Measurements from ENCODE around the gene NPAS3.

Gene NPAS3

GRCh38 chr14:33835677-33836076 lies 897.0 kb downstream of the NPAS3 start:
- DNase-seq, result no peak
- Mint-ChIP-seq H3K4me1 (peaks cover 14% of the 10 kb centered on the region), H3K27ac (no peak overlapping the region), H3K27me3 (no peaks in the 10 kb centered on the region), H3K9me3 (no peaks in the 10 kb centered on the region), H3K4me3 (no peak overlapping the region)
- ATAC-seq, result no peak

DNA sequence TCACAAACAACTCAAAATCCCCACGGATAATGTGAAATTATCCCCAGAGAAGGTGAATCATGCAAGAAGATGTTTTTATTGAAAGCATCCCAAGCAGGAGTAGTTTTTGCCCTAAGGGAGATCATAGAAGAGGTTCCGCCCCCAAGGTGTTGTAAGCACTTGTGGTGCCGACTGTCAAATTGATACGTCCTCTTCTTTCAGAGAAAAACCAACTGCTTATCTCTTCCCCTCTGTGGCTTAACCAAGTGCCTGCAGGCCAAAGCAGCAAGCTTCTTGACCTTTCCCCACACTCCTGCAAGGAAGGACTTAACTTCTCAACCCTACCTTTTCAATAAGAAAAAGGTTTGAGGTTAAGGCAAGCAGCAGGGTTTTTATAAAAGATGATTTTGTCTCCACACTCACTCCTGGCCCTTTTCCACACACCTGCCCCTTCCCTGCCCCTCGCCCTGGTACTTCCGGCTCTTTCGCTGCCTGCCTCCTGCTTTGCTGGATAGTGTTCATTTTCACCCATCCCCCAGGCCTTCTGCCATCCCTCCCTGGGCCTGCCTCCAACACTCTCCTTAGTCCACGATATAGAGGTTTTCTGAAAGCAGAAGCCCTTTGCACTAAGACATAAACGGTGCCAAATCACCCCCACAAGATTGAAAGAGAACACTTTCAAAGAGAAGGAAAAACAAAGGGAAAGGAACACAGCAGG lies 897.7 kb downstream of the NPAS3 start:
- Mint-ChIP-seq H3K4me3 (no peak overlapping the region), H3K27ac (peak overlapping the region in 1 of 2 donors; percentile 57), H3K9me3 (no peaks in the 10 kb centered on the region), H3K4me1 (peaks cover 14% of the 10 kb centered on the region), H3K27me3 (no peaks in the 10 kb centered on the region)
- ATAC-seq (no peak), DNase-seq (no peak)

DNA sequence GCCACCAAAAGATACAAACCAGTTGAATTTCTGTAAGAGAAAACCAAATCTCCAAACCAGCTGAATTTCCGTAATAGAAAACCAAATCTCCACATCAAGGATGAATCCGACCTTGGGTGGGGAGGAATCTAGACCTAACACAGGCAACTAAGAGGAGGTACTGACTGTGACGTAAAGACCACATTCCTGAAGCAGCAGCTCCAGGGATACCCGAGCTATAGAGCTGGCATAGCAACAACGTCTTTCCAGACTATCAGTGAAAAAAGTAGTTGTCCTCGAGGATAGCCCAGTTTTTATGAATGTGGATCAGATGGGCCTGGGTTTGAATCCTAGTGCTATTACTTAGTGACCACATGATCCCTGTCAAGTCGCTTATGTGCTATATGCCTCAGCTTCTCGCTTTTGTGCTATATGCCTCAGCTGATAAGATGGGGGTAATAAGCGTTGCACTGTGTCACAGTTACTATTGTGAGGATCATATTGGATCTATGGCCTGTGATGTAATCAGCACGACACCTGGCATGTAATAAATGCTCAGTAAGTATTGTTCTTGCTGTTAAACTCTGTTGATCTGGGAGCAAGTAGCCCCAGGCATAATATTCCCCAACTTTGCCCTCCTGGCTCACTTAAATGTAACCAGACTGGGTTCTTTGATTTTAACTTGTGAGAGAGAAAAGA lies 898.4 kb downstream of the NPAS3 start:
- Mint-ChIP-seq H3K27me3 (no peaks in the 10 kb centered on the region), H3K9me3 (no peaks in the 10 kb centered on the region), H3K4me1 (peaks cover 14% of the 10 kb centered on the region), H3K27ac (no peak overlapping the region), H3K4me3 (no peak overlapping the region)
- ATAC-seq, result no peak
- no peak for DNase-seq

GRCh38 chr14:33837943-33838683 lies 899.4 kb downstream of the NPAS3 start:
- Mint-ChIP-seq H3K4me1 (peaks cover 14% of the 10 kb centered on the region), H3K27ac (no peak overlapping the region), H3K4me3 (no peak overlapping the region)

DNA sequence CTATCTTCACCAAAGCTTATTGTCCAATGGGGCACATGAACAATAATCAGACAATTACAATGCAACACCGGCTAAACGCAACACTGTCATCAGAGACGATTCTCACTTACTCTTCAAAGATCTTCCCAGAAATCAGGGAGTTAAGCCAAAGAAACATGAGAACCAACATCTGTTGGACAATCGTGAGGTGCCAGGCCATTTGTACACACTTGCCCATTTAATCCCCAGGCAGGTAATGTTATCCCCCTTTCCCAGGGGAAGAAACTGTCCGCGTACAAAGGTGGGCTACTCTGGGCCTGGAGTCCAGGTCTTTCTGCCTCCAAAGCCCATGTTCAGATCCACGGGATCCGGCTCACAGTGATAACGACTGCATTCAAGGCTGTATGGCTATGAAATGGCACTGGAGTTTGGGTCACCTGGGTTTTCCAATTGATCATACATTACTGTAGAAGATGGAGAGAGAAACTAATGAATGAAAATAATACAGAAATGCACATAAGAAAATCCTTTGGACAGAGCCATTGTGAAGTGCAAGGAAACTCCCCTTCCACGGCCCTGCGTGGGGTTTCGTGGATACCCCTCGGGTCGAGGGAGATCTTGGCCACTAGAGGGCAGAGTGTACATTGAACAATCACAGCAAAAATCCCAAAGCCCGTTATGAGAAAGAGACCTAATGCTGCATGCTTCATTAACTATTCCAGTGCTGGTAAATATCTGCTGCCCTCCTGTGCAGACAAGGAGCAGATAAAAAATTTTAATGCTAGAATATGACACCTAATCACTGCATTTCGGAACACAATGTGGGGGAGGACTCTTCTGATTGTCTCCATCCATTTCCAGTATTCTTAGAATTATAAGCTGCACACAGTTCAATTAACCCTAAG lies 900.8 kb downstream of the NPAS3 start:
- no peaks in the 10 kb centered on the region for H3K9me3 Mint-ChIP-seq
- no peak overlapping the region for H3K4me3 Mint-ChIP-seq
- ATAC-seq, result peak; percentile 56
- no peak overlapping the region for H3K27ac Mint-ChIP-seq
- peak; percentile 40 to 51 for DNase-seq
- no peaks in the 10 kb centered on the region for H3K27me3 Mint-ChIP-seq
- peaks cover 13% of the 10 kb centered on the region for H3K4me1 Mint-ChIP-seq

More at GRCh38 chr14:33837943-33838683, 899.4 kb downstream of the NPAS3 start:
- ATAC-seq, result no peak
- Mint-ChIP-seq H3K9me3 (no peaks in the 10 kb centered on the region), H3K27me3 (no peaks in the 10 kb centered on the region)
- DNase-seq, result no peak

DNA sequence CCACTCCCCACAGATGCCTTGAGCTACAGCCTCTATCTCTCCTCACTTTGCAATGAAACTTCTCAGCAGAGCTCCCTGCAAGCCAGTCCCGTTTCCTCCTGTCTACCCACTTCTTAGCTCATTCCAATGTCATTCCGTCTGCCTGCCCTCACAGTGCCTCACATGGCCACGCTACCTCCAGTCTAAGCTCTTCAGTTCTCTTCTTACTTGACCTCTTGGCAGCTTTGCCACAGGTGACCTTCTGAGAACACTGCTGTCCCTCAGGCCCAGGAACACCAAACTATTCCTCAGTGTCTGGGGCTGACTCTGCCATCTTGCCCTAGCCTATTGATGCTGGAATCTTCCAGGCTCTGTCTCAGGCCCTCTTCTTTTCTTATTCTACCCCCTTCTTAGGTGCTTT lies 902.1 kb downstream of the NPAS3 start:
- no peaks in the 10 kb centered on the region for H3K27me3 Mint-ChIP-seq
- H3K9me3 Mint-ChIP-seq, result no peaks in the 10 kb centered on the region
- ATAC-seq (no peak), DNase-seq (no peak)
- H3K4me3 Mint-ChIP-seq, result no peak overlapping the region
- no peak overlapping the region for H3K27ac Mint-ChIP-seq
- peaks cover 8% of the 10 kb centered on the region for H3K4me1 Mint-ChIP-seq

DNA sequence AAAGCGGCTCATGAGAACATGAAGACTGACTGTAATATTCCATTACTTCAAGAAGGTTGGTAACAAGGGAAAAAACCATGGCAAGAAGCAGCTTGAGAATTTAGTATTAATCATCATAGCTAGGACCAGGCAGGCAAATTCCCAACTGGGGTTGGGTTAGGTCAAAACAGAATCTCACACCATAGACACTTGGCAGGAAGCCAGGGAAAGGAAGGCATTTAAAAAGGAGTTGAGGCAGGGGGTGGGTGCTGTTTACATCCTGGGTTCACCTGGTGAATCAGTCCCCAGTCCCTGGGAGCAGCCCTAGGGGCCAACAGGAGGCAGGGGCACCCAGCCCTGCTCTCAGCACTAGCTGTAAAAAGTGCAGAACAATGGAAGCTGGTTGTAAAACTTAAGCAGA lies 903.6 kb downstream of the NPAS3 start:
- DNase-seq (no peak), ATAC-seq (no peak)
- Mint-ChIP-seq H3K27ac (no peak overlapping the region), H3K27me3 (no peaks in the 10 kb centered on the region), H3K4me3 (no peak overlapping the region), H3K4me1 (no peaks in the 10 kb centered on the region), H3K9me3 (no peaks in the 10 kb centered on the region)

- no peak for ATAC-seq
- no peaks in the 10 kb centered on the region for H3K9me3 Mint-ChIP-seq
- no peak for DNase-seq
- H3K27ac Mint-ChIP-seq, result peak overlapping the region in 1 of 2 donors; percentile 48
- H3K4me1 Mint-ChIP-seq, result no peaks in the 10 kb centered on the region
- H3K4me3 Mint-ChIP-seq, result no peak overlapping the region
- no peaks in the 10 kb centered on the region for H3K27me3 Mint-ChIP-seq
These were observed 905.4 kb downstream of the NPAS3 start for GRCh38 chr14:33844118-33844517.

- H3K27me3 Mint-ChIP-seq, result no peaks in the 10 kb centered on the region
- ATAC-seq (no peak), DNase-seq (no peak)
- no peaks in the 10 kb centered on the region for H3K4me1 Mint-ChIP-seq
- no peak overlapping the region for H3K4me3 Mint-ChIP-seq
- H3K9me3 Mint-ChIP-seq, result no peaks in the 10 kb centered on the region
- H3K27ac Mint-ChIP-seq, result peak overlapping the region in 1 of 2 donors; percentile 92
These were observed 907.6 kb downstream of the NPAS3 start for GRCh38 chr14:33846100-33846824.

DNA sequence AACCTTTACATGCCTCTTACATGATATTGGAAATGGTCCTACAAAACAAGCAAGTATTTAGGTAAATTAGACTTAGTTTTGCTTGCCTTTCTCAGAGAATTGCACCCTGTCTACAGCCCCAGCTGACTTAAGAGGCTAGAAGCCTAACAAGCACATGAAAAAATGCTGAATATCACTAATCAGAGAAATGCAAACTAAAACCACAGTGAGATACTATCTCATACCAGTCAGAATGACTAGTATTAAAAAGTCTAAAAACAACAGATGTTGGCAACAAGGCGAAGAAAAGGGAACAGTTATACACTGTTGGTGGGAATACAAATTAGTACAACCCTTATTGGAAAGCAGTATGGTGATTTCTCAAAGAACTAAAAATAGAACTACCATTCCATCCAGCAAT lies 908.4 kb downstream of the NPAS3 start:
- H3K4me1 Mint-ChIP-seq, result no peaks in the 10 kb centered on the region
- H3K27ac Mint-ChIP-seq, result no peak overlapping the region
- no peaks in the 10 kb centered on the region for H3K27me3 Mint-ChIP-seq
- ATAC-seq (no peak), DNase-seq (no peak)
- no peaks in the 10 kb centered on the region for H3K9me3 Mint-ChIP-seq
- no peak overlapping the region for H3K4me3 Mint-ChIP-seq

DNA sequence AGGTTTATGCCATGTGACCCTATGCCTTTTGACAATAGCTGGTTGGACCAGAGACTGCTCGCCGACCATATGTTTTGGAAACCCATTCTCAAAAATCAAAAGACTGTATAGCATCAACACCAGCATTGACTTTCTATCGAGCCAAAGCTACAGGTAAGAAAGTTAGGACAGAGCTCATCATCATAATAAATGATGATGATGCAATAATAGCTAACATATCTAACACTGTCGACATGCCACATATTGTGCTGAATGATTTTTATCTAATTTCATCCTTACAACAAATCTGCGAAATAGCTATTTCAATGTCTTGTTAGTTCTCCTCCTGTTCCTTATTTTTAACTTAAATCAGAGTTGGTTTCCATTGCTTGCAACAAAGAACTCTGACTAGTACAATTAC lies 909.3 kb downstream of the NPAS3 start:
- H3K4me1 Mint-ChIP-seq, result no peaks in the 10 kb centered on the region
- no peaks in the 10 kb centered on the region for H3K27me3 Mint-ChIP-seq
- ATAC-seq, result no peak
- no peak for DNase-seq
- no peak overlapping the region for H3K27ac Mint-ChIP-seq
- H3K9me3 Mint-ChIP-seq, result no peaks in the 10 kb centered on the region
- H3K4me3 Mint-ChIP-seq, result no peak overlapping the region

- Mint-ChIP-seq H3K4me3 (no peak overlapping the region), H3K9me3 (no peaks in the 10 kb centered on the region), H3K27ac (no peak overlapping the region), H3K27me3 (no peaks in the 10 kb centered on the region), H3K4me1 (no peaks in the 10 kb centered on the region)
- ATAC-seq (no peak), DNase-seq (peak; percentile 5 to 26)
These were observed 910.2 kb downstream of the NPAS3 start for GRCh38 chr14:33848706-33849454.

DNA sequence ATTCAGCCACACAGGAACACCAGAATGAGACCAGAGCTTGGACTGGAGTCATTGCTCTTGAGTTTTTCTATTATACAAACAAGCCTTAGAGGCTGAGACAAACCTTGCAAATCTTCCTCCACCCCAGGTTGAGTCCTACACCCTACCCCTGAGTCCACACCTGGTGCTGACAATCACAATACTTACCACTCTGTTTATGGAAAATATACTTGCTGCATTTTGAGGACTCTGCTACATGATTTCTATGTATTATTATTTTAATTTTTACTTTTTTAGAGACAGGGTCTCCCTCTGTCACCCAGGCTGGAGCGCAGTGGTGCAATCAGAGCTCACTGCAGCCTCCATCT lies 910.7 kb downstream of the NPAS3 start:
- no peak for ATAC-seq

GRCh38 chr14:33850826-33851225 lies 912.1 kb downstream of the NPAS3 start:
- no peak for DNase-seq
- ATAC-seq, result no peak
- Mint-ChIP-seq H3K27ac (no peak overlapping the region), H3K9me3 (no peaks in the 10 kb centered on the region), H3K4me1 (no peaks in the 10 kb centered on the region), H3K4me3 (no peak overlapping the region), H3K27me3 (no peaks in the 10 kb centered on the region)

More for the DNA sequence above, 910.7 kb downstream of the NPAS3 start:
- H3K27me3 Mint-ChIP-seq, result no peaks in the 10 kb centered on the region
- no peaks in the 10 kb centered on the region for H3K4me1 Mint-ChIP-seq
- no peak for DNase-seq
- H3K9me3 Mint-ChIP-seq, result no peaks in the 10 kb centered on the region
- H3K27ac Mint-ChIP-seq, result no peak overlapping the region
- no peak overlapping the region for H3K4me3 Mint-ChIP-seq
